IMR-90 (cell line): ENCODE data around the gene RAET1E.
"Not testable (repeated sequence)": the region's sequence is repeated elsewhere in the genome, so short reads cannot be mapped to it uniquely, and the experiment has no call there.

Experiments used
- CHD1 ChIP-seq: IDR thresholded peaks from 2 replicates; pipeline ENCODE4 v1.6.1; 2012; ENCODE audit warnings: low read depth, low read length, improper control_type of control experiment
- FOS ChIP-seq: fragments of 150-350 bp; IDR thresholded peaks from 2 replicates; pipeline ENCODE4 v1.6.1; 2016; ENCODE audit warnings: low read depth, low read length
- MAFK ChIP-seq: IDR thresholded peaks from 2 replicates; pipeline ENCODE4 v1.6.1; 2012; ENCODE audit warnings: low read depth, low read length, improper control_type of control experiment
- MXI1 ChIP-seq: IDR thresholded peaks from 2 replicates; pipeline ENCODE4 v1.6.1; 2012; ENCODE audit warnings: low read depth, mild to moderate bottlenecking, low read length, moderate library complexity, borderline replicate concordance
- POLR2A ChIP-seq: IDR thresholded peaks from 2 replicates; pipeline ENCODE4 v1.6.1; 2012; ENCODE audit warnings: mild to moderate bottlenecking, low read depth, low read length
- RAD21 ChIP-seq: IDR thresholded peaks from 2 replicates; pipeline ENCODE4 v1.6.1; 2012; ENCODE audit warnings: low read length, improper control_type of control experiment
- RCOR1 ChIP-seq: IDR thresholded peaks from 2 replicates; pipeline ENCODE4 v1.6.1; 2012; ENCODE audit warnings: mild to moderate bottlenecking, low read length, improper control_type of control experiment; ENCODE audit not compliant: insufficient replicate concordance
- RFX5 ChIP-seq: IDR thresholded peaks from 2 replicates; pipeline ENCODE4 v1.8.0; 2012; ENCODE audit warnings: low read depth, mild to moderate bottlenecking, low read length, moderate library complexity
- SMC3 ChIP-seq: fragments of 150-350 bp; IDR thresholded peaks from 2 replicates; pipeline ENCODE4 v1.6.1; 2016; ENCODE audit warnings: low read depth, mild to moderate bottlenecking, antibody characterized with exemption, low read length, moderate library complexity
- USF2 ChIP-seq: fragments of 150-350 bp; IDR thresholded peaks from 2 replicates; pipeline ENCODE4 v1.6.1; 2017; ENCODE audit warnings: mild to moderate bottlenecking, antibody characterized with exemption, low read length, low read depth
- TF ChIP-seq, protein P1 (sequence below): conservative IDR thresholded peaks from 2 replicates; pipeline ENCODE4 v1.5.1; 2012; ENCODE audit warnings: mild to moderate bottlenecking, low read depth, low read length, improper control_type of control experiment

- not testable (repeated sequence) for TF ChIP-seq POLR2A, SMC3, MXI1, FOS, MAFK, RFX5, RAD21, USF2, CHD1, RCOR1
- TF ChIP-seq, protein P1, sequence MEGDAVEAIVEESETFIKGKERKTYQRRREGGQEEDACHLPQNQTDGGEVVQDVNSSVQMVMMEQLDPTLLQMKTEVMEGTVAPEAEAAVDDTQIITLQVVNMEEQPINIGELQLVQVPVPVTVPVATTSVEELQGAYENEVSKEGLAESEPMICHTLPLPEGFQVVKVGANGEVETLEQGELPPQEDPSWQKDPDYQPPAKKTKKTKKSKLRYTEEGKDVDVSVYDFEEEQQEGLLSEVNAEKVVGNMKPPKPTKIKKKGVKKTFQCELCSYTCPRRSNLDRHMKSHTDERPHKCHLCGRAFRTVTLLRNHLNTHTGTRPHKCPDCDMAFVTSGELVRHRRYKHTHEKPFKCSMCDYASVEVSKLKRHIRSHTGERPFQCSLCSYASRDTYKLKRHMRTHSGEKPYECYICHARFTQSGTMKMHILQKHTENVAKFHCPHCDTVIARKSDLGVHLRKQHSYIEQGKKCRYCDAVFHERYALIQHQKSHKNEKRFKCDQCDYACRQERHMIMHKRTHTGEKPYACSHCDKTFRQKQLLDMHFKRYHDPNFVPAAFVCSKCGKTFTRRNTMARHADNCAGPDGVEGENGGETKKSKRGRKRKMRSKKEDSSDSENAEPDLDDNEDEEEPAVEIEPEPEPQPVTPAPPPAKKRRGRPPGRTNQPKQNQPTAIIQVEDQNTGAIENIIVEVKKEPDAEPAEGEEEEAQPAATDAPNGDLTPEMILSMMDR: not testable (repeated sequence)
Measured at GRCh38 chr6:149891864-149892263, 6.0 kb downstream of the RAET1E start.
